KOPT-K1 (cell line): ENCODE measurements around the gene AKAP3.

Experiments used
- H3K27ac ChIP-seq: fragments of 200-600 bp; sonication (generic); 2 replicates; pipeline ENCODE4 v1.5.1; 2016; ENCODE audit warnings: antibody characterized with exemption, mild to moderate bottlenecking, low read depth, low read length; ENCODE audit not compliant: poor library complexity, severe bottlenecking
- H3K36me3 ChIP-seq: fragments of 200-600 bp; sonication (generic); 2 replicates; pipeline ENCODE4 v1.5.1; 2017; ENCODE audit warnings: antibody characterized with exemption, mild to moderate bottlenecking, low read length, moderate library complexity; ENCODE audit not compliant: insufficient read depth
- H3K9me3 ChIP-seq: fragments of 200-600 bp; sonication (generic); 2 replicates; pipeline ENCODE4 v1.5.1; 2017; ENCODE audit warnings: antibody characterized with exemption, low read length, mild to moderate bottlenecking; ENCODE audit not compliant: insufficient read depth, poor library complexity, severe bottlenecking

AKAP3 gene

GRCh38 chr12:4648501-4649357 is at the start of gene AKAP3, which contains the start of gene NDUFA9:
AKAP3 (minus strand) TSS chr12:4649051; CDS start chr12:4638196, 10,855 bp downstream.
NDUFA9 (plus strand) TSS chr12:4649114; CDS start chr12:4649127, 13 bp downstream.
- Histone ChIP-seq H3K36me3 (peaks cover 1% of the 10 kb centered on the region; the same call in 1 of the 2 replicates), H3K27ac (peak within 1 kb of the TSS; percentile 85), H3K9me3 (no peaks in the 10 kb centered on the region)

GRCh38 chr12:4690760-4691159 is 41.9 kb upstream of the AKAP3 start:
- Histone ChIP-seq H3K27ac (no peak overlapping the region), H3K9me3 (no peaks in the 10 kb centered on the region), H3K36me3 (peaks cover 52% of the 10 kb centered on the region)

- Histone ChIP-seq H3K27ac (no peak overlapping the region), H3K36me3 (peaks cover 84% of the 10 kb centered on the region)
Measured at GRCh38 chr12:4685317-4685716, 36.5 kb upstream of the AKAP3 start.

GRCh38 chr12:4681732-4682131 is 32.9 kb upstream of the AKAP3 start:
- no peak overlapping the region for H3K27ac ChIP-seq
- H3K9me3 ChIP-seq: no peaks in the 10 kb centered on the region
- H3K36me3 ChIP-seq: peaks cover 63% of the 10 kb centered on the region

More at GRCh38 chr12:4685317-4685716, 36.5 kb upstream of the AKAP3 start:
- no peaks in the 10 kb centered on the region for H3K9me3 ChIP-seq

- Histone ChIP-seq H3K36me3 (peaks cover 43% of the 10 kb centered on the region), H3K9me3 (no peaks in the 10 kb centered on the region), H3K27ac (no peak overlapping the region)
Measured at GRCh38 chr12:4679711-4680110, 30.9 kb upstream of the AKAP3 start.

GRCh38 chr12:4665236-4665635 is 16.4 kb upstream of the AKAP3 start:
- no peaks in the 10 kb centered on the region for H3K9me3 ChIP-seq
- peaks cover 97% of the 10 kb centered on the region for H3K36me3 ChIP-seq
- no peak overlapping the region for H3K27ac ChIP-seq

- Histone ChIP-seq H3K9me3 (no peaks in the 10 kb centered on the region), H3K27ac (no peak overlapping the region), H3K36me3 (peaks cover 97% of the 10 kb centered on the region)
Measured at GRCh38 chr12:4663971-4664505, 15.2 kb upstream of the AKAP3 start.

GRCh38 chr12:4653691-4654090 is 4.8 kb upstream of the AKAP3 start:
- no peak overlapping the region for H3K27ac ChIP-seq
- H3K36me3 ChIP-seq: peaks cover 50% of the 10 kb centered on the region
- H3K9me3 ChIP-seq: no peaks in the 10 kb centered on the region

GRCh38 chr12:4653257-4653656 is 4.4 kb upstream of the AKAP3 start:
- no peaks in the 10 kb centered on the region for H3K9me3 ChIP-seq
- H3K36me3 ChIP-seq: peaks cover 46% of the 10 kb centered on the region
- H3K27ac ChIP-seq: no peak overlapping the region

- Histone ChIP-seq H3K36me3 (peaks cover 7% of the 10 kb centered on the region), H3K9me3 (no peaks in the 10 kb centered on the region), H3K27ac (peak overlapping the region; percentile 85)
Measured at GRCh38 chr12:4649358-4649661, 459 bp upstream of the AKAP3 start.

GRCh38 chr12:4648104-4648500 is 749 bp downstream of the AKAP3 start:
- Histone ChIP-seq H3K27ac (peak overlapping the region; percentile 85), H3K9me3 (no peaks in the 10 kb centered on the region)

GRCh38 chr12:4645023-4645422 is 3.8 kb downstream of the AKAP3 start:
- H3K9me3 ChIP-seq: no peaks in the 10 kb centered on the region
- H3K27ac ChIP-seq: no peak overlapping the region
- no peaks in the 10 kb centered on the region for H3K36me3 ChIP-seq

More at GRCh38 chr12:4648104-4648500, 749 bp downstream of the AKAP3 start:
- no peaks in the 10 kb centered on the region for H3K36me3 ChIP-seq

GRCh38 chr12:4643747-4644146 is 5.1 kb downstream of the AKAP3 start:
- Histone ChIP-seq H3K27ac (no peak overlapping the region), H3K36me3 (no peaks in the 10 kb centered on the region), H3K9me3 (no peaks in the 10 kb centered on the region)

- no peak overlapping the region for H3K27ac ChIP-seq
- H3K36me3 ChIP-seq: no peaks in the 10 kb centered on the region
- no peaks in the 10 kb centered on the region for H3K9me3 ChIP-seq
Measured at GRCh38 chr12:4630262-4630661, 18.6 kb downstream of the AKAP3 start.

GRCh38 chr12:4628406-4628805 is 20.4 kb downstream of the AKAP3 start:
- Histone ChIP-seq H3K36me3 (no peaks in the 10 kb centered on the region), H3K9me3 (no peaks in the 10 kb centered on the region), H3K27ac (no peak overlapping the region)

GRCh38 chr12:4626543-4626942 is 22.3 kb downstream of the AKAP3 start:
- no peaks in the 10 kb centered on the region for H3K36me3 ChIP-seq
- H3K9me3 ChIP-seq: no peaks in the 10 kb centered on the region
- H3K27ac ChIP-seq: no peak overlapping the region
